CD4-positive, alpha-beta T cell (primary cell): Measurements from ENCODE around the gene GALNTL6. TPM values are rescaled to one million over a fixed set of nuclear protein-coding genes. Genes with fewer than 3 reads are reported as not detected.

Source experiments
- ATAC-seq: fragments of 200-7000 bp; cut with Tn5 transposase; one replicate; pipeline ENCODE4 v1.10.0; 2022; ENCODE audit warnings: mild to moderate bottlenecking; ENCODE audit not compliant: poor library complexity
- CTCF ChIA-PET: fragments of 350-600 bp; sonication (Branson Sonifier 250); formaldehyde crosslinking; loops from one replicate; lab custom pipeline; 2021; ENCODE audit warnings: antibody characterized with exemption, inconsistent platforms; lab: Charles Lee
- POLR2A ChIA-PET: fragments of 350-600 bp; sonication (Branson Sonifier 250); formaldehyde crosslinking; loops from one replicate; lab custom pipeline; 2021; ENCODE audit warnings: antibody characterized with exemption, inconsistent platforms; lab: Charles Lee
- DNase-seq, 14 experiments: peaks; one replicate each; pipeline ENCODE4 v3.0.0-alpha.2; 2013 to 2020; ENCODE audit warnings: mixed read lengths in 2 of 14
- H3K27ac ChIP-seq, 2 donors: one replicate each; pipeline versions ENCODE4 v1.5.1 to v1.7.0; 2013; ENCODE audit warnings: low read length in 2 of 2, low read depth in 1 of 2, mild to moderate bottlenecking in 1 of 2
- H3K27me3 ChIP-seq, 2 experiments: 1 replicate in 1 of 2; 2 replicates in 1 of 2; pipeline versions ENCODE4 v1.6.1 to v1.7.0; 2013; ENCODE audit warnings: low read length in 2 of 2, control low read depth in 1 of 2, mild to moderate bottlenecking in 1 of 2, moderate library complexity in 1 of 2; ENCODE audit not compliant: insufficient read depth in 2 of 2, control insufficient read depth in 1 of 2
- H3K36me3 ChIP-seq: one replicate; pipeline ENCODE4 v1.6.1; 2013; ENCODE audit warnings: low read length, control low read depth; ENCODE audit not compliant: insufficient read depth
- H3K4me1 ChIP-seq: one replicate; pipeline ENCODE4 v1.6.1; 2013; ENCODE audit warnings: low read length, control low read depth; ENCODE audit not compliant: insufficient read depth
- H3K4me3 ChIP-seq: one replicate; pipeline ENCODE4 v1.5.1; 2013; ENCODE audit warnings: mild to moderate bottlenecking, low read length, moderate library complexity
- H3K9me3 ChIP-seq, 2 experiments: 1 replicate in 1 of 2; 2 replicates in 1 of 2; pipeline versions ENCODE4 v1.6.1 to v1.7.0; 2013; ENCODE audit warnings: low read length in 2 of 2, mild to moderate bottlenecking in 2 of 2, control low read depth in 1 of 2, moderate library complexity in 1 of 2; ENCODE audit not compliant: control insufficient read depth in 1 of 2, insufficient read depth in 1 of 2
- H3K27ac Mint-ChIP-seq: one replicate; pipeline ENCODE4 v1.8.0; 2020; ENCODE audit warnings: mixed read lengths
- H3K27me3 Mint-ChIP-seq: one replicate; pipeline ENCODE4 v1.8.0; 2021; ENCODE audit warnings: mixed read lengths
- H3K36me3 Mint-ChIP-seq: one replicate; pipeline ENCODE4 v1.8.0; 2021; ENCODE audit warnings: low read depth, mixed read lengths
- H3K4me1 Mint-ChIP-seq: one replicate; pipeline ENCODE4 v1.8.0; 2021; ENCODE audit warnings: low read depth, mixed read lengths
- H3K4me3 Mint-ChIP-seq: one replicate; pipeline ENCODE4 v1.8.0; 2020; ENCODE audit warnings: mild to moderate bottlenecking, mixed read lengths
- H3K9me3 Mint-ChIP-seq: one replicate; pipeline ENCODE4 v1.8.0; 2020; ENCODE audit warnings: mixed read lengths
- CTCF ChIP-seq: fragments of 200-600 bp; IDR thresholded peaks from one replicate; pipeline ENCODE4 v1.8.0; 2022; ENCODE audit warnings: antibody characterized with exemption, mild to moderate bottlenecking
- intact Hi-C, 2 experiments: fragments of 100-400 bp; cut with DNase I in 1 of 2; cut with micrococcal nuclease in 1 of 2; formaldehyde crosslinking; loops; one replicate each; pipeline versions ENCODE4 v1.15.1 to v1.9.0; 2023 to 2025; cut with DNase I, micrococcal nuclease
- total RNA-seq, 174 experiments: library from RNA in 2 of 174; stranded (reverse) in 2 of 174; gene quantifications; one replicate each; pipeline ENCODE4 v1.2.3 and lab custom pipeline; 2021 to 2026

GALNTL6 gene
- total RNA-seq, 2 experiments from 2014 or later: not detected

- Histone ChIP-seq H3K9me3 (no peaks in the 10 kb centered on the region), H3K4me3 (no peak overlapping the region), H3K27me3 (no peaks in the 10 kb centered on the region), H3K36me3 (no peaks in the 10 kb centered on the region), H3K4me1 (no peaks in the 10 kb centered on the region), H3K27ac (no peak overlapping the region)
- no peaks in the 10 kb centered on the region for H3K36me3 Mint-ChIP-seq
- ChIA-PET POLR2A (no interaction called here), CTCF (no interaction called here)
- DNase-seq: no peak
- H3K4me3 Mint-ChIP-seq: no peak overlapping the region
- no peak for TF ChIP-seq CTCF
- no peak overlapping the region for H3K27ac Mint-ChIP-seq
- ATAC-seq: no peak
- peaks cover 18% of the 10 kb centered on the region for H3K27me3 Mint-ChIP-seq
- H3K9me3 Mint-ChIP-seq: no peaks in the 10 kb centered on the region
- no peaks in the 10 kb centered on the region for H3K4me1 Mint-ChIP-seq
- intact Hi-C loops: no loop called here
Measured at GRCh38 chr4:172938072-172938829, 1125.0 kb downstream of the GALNTL6 start.

DNA sequence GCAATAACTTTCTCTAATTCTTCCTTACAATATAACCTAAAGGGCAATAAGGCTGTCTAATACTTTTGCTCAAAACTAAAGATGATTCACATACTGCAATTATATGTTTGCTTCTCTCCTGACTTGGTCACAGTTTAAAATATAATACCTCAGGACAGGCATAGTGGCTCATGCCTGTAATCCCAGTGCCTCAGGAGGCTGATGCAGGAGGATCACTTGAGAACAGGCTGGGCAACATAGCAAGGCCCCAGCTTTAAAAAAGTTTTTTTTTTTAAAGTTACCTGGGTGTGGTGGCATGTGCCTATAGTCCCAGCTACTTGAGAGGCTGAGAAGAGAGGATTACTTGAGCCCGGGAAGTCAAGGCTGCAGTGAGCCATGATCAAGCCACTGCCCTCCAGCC is 1125.7 kb downstream of the GALNTL6 start:
- H3K4me1 ChIP-seq: no peaks in the 10 kb centered on the region
- Mint-ChIP-seq H3K4me3 (no peak overlapping the region), H3K4me1 (no peaks in the 10 kb centered on the region), H3K9me3 (no peaks in the 10 kb centered on the region), H3K27me3 (peaks cover 18% of the 10 kb centered on the region), H3K36me3 (no peaks in the 10 kb centered on the region), H3K27ac (no peak overlapping the region)
- H3K27ac ChIP-seq: no peak overlapping the region
- intact Hi-C loops: no loop called here
- ChIA-PET POLR2A (no interaction called here), CTCF (no interaction called here)
- H3K4me3 ChIP-seq: no peak overlapping the region
- no peaks in the 10 kb centered on the region for H3K9me3 ChIP-seq
- H3K27me3 ChIP-seq: no peaks in the 10 kb centered on the region
- DNase-seq: no peak
- no peaks in the 10 kb centered on the region for H3K36me3 ChIP-seq
- TF ChIP-seq CTCF: no peak
- ATAC-seq: no peak

DNA sequence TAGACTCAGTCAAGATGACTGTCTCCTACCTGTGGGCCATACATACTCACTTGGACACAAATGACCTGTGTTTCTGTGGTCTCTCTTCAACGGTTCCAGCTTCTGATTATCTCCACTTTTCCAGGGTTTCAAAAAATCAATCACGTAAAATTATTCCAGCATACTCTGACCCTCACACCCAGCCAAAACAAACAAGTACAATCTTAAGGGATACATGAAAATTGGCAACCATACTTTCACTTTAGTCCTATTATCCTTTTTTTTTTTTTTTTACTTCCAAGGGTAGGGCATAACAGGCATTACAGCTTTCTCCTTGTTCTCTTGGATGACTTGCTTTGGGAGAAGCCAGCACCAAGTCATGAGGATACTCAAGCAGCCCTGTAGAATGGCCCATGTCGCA is 1129.6 kb downstream of the GALNTL6 start:
- CTCF ChIA-PET: no interaction called here

More for the DNA sequence above, 1129.6 kb downstream of the GALNTL6 start:
- H3K4me3 ChIP-seq: no peak overlapping the region
- DNase-seq (no peak), ATAC-seq (no peak)
- Mint-ChIP-seq H3K4me1 (no peaks in the 10 kb centered on the region), H3K27me3 (peaks cover 14% of the 10 kb centered on the region), H3K36me3 (no peaks in the 10 kb centered on the region), H3K9me3 (no peaks in the 10 kb centered on the region), H3K27ac (no peak overlapping the region), H3K4me3 (no peak overlapping the region)
- H3K36me3 ChIP-seq: no peaks in the 10 kb centered on the region
- H3K27ac ChIP-seq: no peak overlapping the region
- H3K4me1 ChIP-seq: no peaks in the 10 kb centered on the region
- H3K27me3 ChIP-seq: no peaks in the 10 kb centered on the region
- no peak for TF ChIP-seq CTCF
- no peaks in the 10 kb centered on the region for H3K9me3 ChIP-seq
- intact Hi-C loops: no loop called here
- POLR2A ChIA-PET: no interaction called here
